OCI-LY7 (cell line): ENCODE data around the gene OPHN1. TPM values are rescaled to one million over a fixed set of nuclear protein-coding genes. Genes with fewer than 3 reads are reported as not detected.

Source experiments
- BruUV-seq: library from RNA; stranded (reverse); fragments of 400-500 nt; replicated peaks from 2 replicates; lab custom pipeline; 2021; lab: Mats Ljungman, UMichigan
- CTCF ChIA-PET: fragments of 300-600 bp; sonication (Branson Sonifier 250); formaldehyde crosslinking; loops from one replicate; lab custom pipeline; 2022; ENCODE audit warnings: antibody characterized with exemption; ENCODE audit not compliant: unreplicated experiment; lab: Charles Lee
- POLR2A ChIA-PET: fragments of 300-600 bp; sonication (Branson Sonifier 250); formaldehyde crosslinking; loops from one replicate; lab custom pipeline; 2022; ENCODE audit warnings: antibody characterized with exemption; lab: Charles Lee
- DNase-seq: peaks from one replicate; pipeline ENCODE4 v3.0.0-alpha.2; 2015; ENCODE audit warnings: low spot score
- H2AFZ ChIP-seq: fragments of 200-600 bp; sonication (generic), shearing (Covaris generic); 2 replicates; pipeline ENCODE4 v1.6.1; 2014; ENCODE audit warnings: mild to moderate bottlenecking, antibody characterized with exemption, low read length, moderate library complexity
- H3K27ac ChIP-seq: fragments of 200-600 bp; sonication (generic); 2 replicates; pipeline ENCODE4 v1.5.1; 2014; ENCODE audit warnings: mixed run types, low read depth, mild to moderate bottlenecking, moderate library complexity, low read length, inconsistent platforms; ENCODE audit not compliant: poor library complexity, severe bottlenecking
- H3K36me3 ChIP-seq: fragments of 200-600 bp; sonication (generic); 2 replicates; pipeline ENCODE4 v1.6.1; 2014; ENCODE audit warnings: mild to moderate bottlenecking, antibody characterized with exemption, low read length, moderate library complexity, mixed read lengths; ENCODE audit not compliant: insufficient read depth
- H3K4me1 ChIP-seq: fragments of 200-600 bp; sonication (generic); 2 replicates; pipeline ENCODE4 v1.5.1; 2014; ENCODE audit warnings: mild to moderate bottlenecking, low read length; ENCODE audit not compliant: insufficient read depth, poor library complexity, severe bottlenecking
- H3K4me2 ChIP-seq: fragments of 200-600 bp; sonication (generic); 2 replicates; pipeline ENCODE4 v1.6.1; 2014; ENCODE audit warnings: mild to moderate bottlenecking, low read length
- H3K4me3 ChIP-seq: fragments of 200-600 bp; sonication (generic); 2 replicates; pipeline ENCODE4 v1.5.1; 2014; ENCODE audit warnings: mild to moderate bottlenecking, low read depth, low read length; ENCODE audit not compliant: poor library complexity, severe bottlenecking
- H3K79me2 ChIP-seq: fragments of 200-600 bp; sonication (generic); 2 replicates; pipeline ENCODE4 v1.6.1; 2016; ENCODE audit warnings: low read depth, mild to moderate bottlenecking, low read length, moderate library complexity, mixed read lengths; ENCODE audit not compliant: insufficient read depth
- H3K9me2 ChIP-seq: fragments of 200-600 bp; sonication (generic); 2 replicates; pipeline ENCODE4 v1.6.1; 2016; ENCODE audit warnings: mild to moderate bottlenecking, low read length, mixed read lengths; ENCODE audit not compliant: insufficient read depth
- H3K9me3 ChIP-seq: fragments of 200-600 bp; sonication (generic); 2 replicates; pipeline ENCODE4 v1.6.1; 2014; ENCODE audit warnings: mild to moderate bottlenecking, mixed run types, low read length, mixed read lengths
- H4K20me1 ChIP-seq: fragments of 200-600 bp; sonication (generic); 2 replicates; pipeline ENCODE4 v1.6.1; 2014; ENCODE audit warnings: mild to moderate bottlenecking, antibody characterized with exemption, low read length, moderate library complexity, mixed read lengths; ENCODE audit not compliant: insufficient read depth
- CTCF ChIP-seq: fragments of 200-600 bp; sonication (generic); conservative IDR thresholded peaks from 2 replicates; pipeline ENCODE4 v1.5.1; 2014; ENCODE audit warnings: mild to moderate bottlenecking, antibody characterized with exemption, low read length, moderate library complexity, mixed read lengths
- EZH2phosphoT487 ChIP-seq: fragments of 200-600 bp; sonication (generic); IDR thresholded peaks from 2 replicates; pipeline ENCODE4 v1.6.1; 2018; ENCODE audit warnings: low read depth, borderline replicate concordance, mild to moderate bottlenecking, mixed run types, antibody characterized with exemption, low read length, moderate library complexity, mixed read lengths
- intact Hi-C: fragments of 100-400 bp; cut with micrococcal nuclease; formaldehyde crosslinking; loops from one replicate; pipeline ENCODE4 v1.10.0; 2022; ENCODE audit not compliant: unreplicated experiment
- total RNA-seq, 2 experiments: library from RNA; depleted of rRNA in 1 of 2; stranded (reverse); fragments of >200 nt in 1 of 2; shearing (Covaris generic) in 1 of 2; gene quantifications; 2 replicates each; pipeline ENCODE4 v1.2.3, GENCODE V29; 2014 to 2022

The OPHN1 gene
- total RNA-seq, 2 experiments from 2014 or later, result not detected

- ChIA-PET POLR2A (no interaction called here), CTCF (no interaction called here)
- DNase-seq, result no peak
- BruUV-seq, result no TSS peak
- H3K4me3 ChIP-seq, result no peak overlapping the region
- no peaks in the 10 kb centered on the region for H3K36me3 ChIP-seq
- H3K9me3 ChIP-seq, result no peaks in the 10 kb centered on the region
- H4K20me1 ChIP-seq, result no peaks in the 10 kb centered on the region
- intact Hi-C loops, result loop anchor here (5.0 kb wide), 1 partner anchor 265 kb away; no protein-coding TSS in a partner anchor
- no peak overlapping the region for H3K27ac ChIP-seq
- no peaks in the 10 kb centered on the region for H3K79me2 ChIP-seq
- H3K4me1 ChIP-seq, result no peaks in the 10 kb centered on the region
- H3K9me2 ChIP-seq, result no peaks in the 10 kb centered on the region
- H3K4me2 ChIP-seq, result no peak overlapping the region
- no peak overlapping the region for H2AFZ ChIP-seq
- TF ChIP-seq CTCF (no peak), EZH2phosphoT487 (no peak)
Observed at GRCh38 chrX:68462197-68462596, 28.9 kb upstream of the OPHN1 start.

- no peak for TF ChIP-seq CTCF
- TF ChIP-seq EZH2phosphoT487, result no peak
- Histone ChIP-seq H4K20me1 (no peaks in the 10 kb centered on the region), H3K4me2 (no peak overlapping the region), H3K9me3 (no peaks in the 10 kb centered on the region), H3K4me3 (no peak overlapping the region), H3K36me3 (no peaks in the 10 kb centered on the region), H3K79me2 (no peaks in the 10 kb centered on the region), H3K27ac (no peak overlapping the region), H2AFZ (no peak overlapping the region), H3K4me1 (no peaks in the 10 kb centered on the region), H3K9me2 (no peaks in the 10 kb centered on the region)
- no peak for DNase-seq
- ChIA-PET POLR2A (no interaction called here), CTCF (no interaction called here)
- intact Hi-C loops, result loop anchor here (5.0 kb wide), 1 partner anchor 264 kb away; no protein-coding TSS in a partner anchor
- no TSS peak for BruUV-seq
Observed at GRCh38 chrX:68461576-68461975, 28.3 kb upstream of the OPHN1 start.

GRCh38 chrX:68461093-68461492, 27.8 kb upstream of the OPHN1 start:
- Histone ChIP-seq H3K4me1 (no peaks in the 10 kb centered on the region), H4K20me1 (no peaks in the 10 kb centered on the region), H3K9me2 (no peaks in the 10 kb centered on the region), H3K4me3 (no peak overlapping the region), H3K4me2 (no peak overlapping the region), H3K9me3 (no peaks in the 10 kb centered on the region), H3K79me2 (no peaks in the 10 kb centered on the region), H3K36me3 (no peaks in the 10 kb centered on the region), H3K27ac (no peak overlapping the region), H2AFZ (no peak overlapping the region)
- ChIA-PET CTCF (no interaction called here), POLR2A (no interaction called here)
- DNase-seq, result no peak
- TF ChIP-seq EZH2phosphoT487, result no peak
- TF ChIP-seq CTCF, result no peak
- intact Hi-C loops, result loop anchor here (5.0 kb wide), 1 partner anchor 264 kb away; no protein-coding TSS in a partner anchor
- BruUV-seq, result no TSS peak
